Left renal pelvis (tissue), 4 donors: ENCODE results near the gene LRRC45. TPM values are rescaled to one million over a fixed set of nuclear protein-coding genes. Genes with fewer than 3 reads are reported as not detected.

Experiments
- DNase-seq, 4 donors: peaks; one replicate each; pipeline ENCODE4 v3.0.0-alpha.2; 2013; ENCODE audit warnings: low read depth in 4 of 4, low spot score in 3 of 4
- polyA plus RNA-seq, 4 donors: library from polyadenylated mRNA; unstranded; fragments of 120-200 nt; gene quantifications; one replicate each; pipeline ENCODE4 v1.2.1, GENCODE V29; 2013; ENCODE audit not compliant: insufficient read length in 4 of 4

LRRC45 gene
- polyA plus RNA-seq, 4 donors = 9.7 to 18.1 (median 12.1) TPM

DNA sequence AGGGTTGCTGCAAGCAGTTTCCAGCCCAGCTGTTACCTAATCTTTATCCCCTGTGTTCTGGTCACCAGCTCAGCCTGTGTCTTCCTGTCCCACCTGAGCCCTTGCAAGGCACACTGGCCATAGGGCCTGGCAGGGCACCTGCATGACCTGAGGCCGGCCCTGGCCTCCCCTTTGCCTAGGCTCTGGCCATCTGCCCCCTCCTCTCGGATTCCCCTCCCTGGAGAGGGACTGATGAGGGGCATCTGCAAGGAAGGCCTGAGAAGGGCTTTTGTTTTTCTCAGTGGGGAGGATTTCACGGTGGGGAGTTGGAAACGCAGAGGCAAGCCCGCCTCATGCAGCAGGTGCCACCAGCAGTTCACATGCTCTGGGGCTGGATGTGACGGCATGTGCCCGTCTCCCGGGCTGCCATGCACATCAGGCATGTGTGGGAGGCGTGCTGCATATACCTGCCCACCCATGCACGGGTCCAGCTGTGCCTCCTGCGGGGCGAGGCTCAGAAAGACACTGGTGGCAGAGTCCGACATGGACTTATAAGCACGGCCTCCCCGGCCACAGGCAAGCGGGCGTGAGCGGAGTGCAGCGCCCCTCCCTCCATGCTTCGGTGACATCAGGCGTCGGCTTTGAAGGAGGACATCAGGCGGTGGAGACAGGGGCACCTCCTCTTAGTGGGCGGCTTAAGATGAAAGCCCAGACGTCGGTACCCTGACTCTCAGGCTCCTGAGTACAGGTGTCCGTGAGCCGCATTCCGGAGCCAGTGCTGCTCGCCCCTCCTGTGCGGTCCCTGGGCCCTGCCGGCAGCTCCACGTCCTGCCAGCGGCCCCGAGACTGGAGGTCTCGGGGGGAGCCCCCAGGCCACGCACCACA is 29.1 kb upstream of the LRRC45 start:
- no peak for DNase-seq

- no peak for DNase-seq
These were observed 28.3 kb upstream of the LRRC45 start for GRCh38 chr17:81994593-81995462.

- DNase-seq = no peak
These were observed 27.5 kb upstream of the LRRC45 start for GRCh38 chr17:81995463-81996231.

GRCh38 chr17:81996232-81996756 is 26.8 kb upstream of the LRRC45 start:
- DNase-seq = no peak

DNA sequence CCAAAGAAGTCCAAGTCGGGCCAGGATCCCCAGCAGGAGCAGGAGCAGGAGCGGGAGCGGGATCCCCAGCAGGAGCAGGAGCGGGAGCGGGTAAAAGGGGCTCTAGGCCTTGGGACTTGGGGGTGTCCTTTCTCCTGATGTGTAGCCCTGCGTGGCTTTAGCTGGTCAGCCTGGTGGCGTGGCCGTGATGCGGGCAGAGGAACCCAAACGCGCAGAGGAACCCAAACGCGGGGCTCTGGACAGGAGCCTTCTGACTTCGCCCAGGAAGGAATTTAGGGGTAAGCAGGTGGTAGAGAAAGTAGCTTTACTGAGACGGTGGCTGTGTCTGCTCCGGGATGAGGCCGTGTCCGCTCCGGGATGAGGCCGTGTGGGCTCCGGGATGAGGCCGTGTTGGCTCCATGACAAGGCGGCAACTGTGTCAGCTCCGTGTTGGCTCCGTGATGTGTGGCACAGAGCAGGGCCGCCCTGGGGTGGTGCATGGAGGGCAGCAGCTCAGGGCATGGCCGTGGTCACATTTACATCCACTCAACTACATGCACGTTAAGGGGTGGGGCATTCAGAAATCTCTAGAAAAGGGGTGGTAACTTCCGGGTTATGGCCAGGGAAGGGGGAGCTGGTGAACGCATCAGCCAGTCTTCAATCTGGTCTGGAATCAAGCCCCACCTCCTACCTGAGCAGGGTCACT is 26.2 kb upstream of the LRRC45 start:
- DNase-seq = no peak

GRCh38 chr17:81998212-81998611 is 24.9 kb upstream of the LRRC45 start:
- no peak for DNase-seq

- DNase-seq = no peak
These were observed 24.2 kb upstream of the LRRC45 start for GRCh38 chr17:81998691-81999438.

DNA sequence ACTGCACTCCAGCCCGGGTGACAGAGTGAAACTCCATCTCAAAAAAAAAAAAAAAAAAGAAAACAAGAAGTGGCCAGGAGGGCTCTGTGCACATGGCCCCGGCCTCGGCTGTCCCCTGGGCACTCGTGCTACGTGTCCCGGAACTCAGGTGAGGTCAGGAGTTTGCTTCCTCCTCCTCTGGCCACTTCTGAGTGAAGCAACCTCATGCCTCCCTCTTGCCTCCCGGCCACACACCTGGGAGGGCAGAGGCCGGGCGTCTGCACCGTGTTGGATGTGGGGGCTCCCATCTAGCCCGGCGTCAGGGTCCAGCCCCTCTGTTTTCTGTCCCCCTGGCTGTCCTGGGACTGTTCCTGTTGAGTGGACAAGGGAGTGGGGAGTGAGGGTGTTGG is 23.5 kb upstream of the LRRC45 start:
- no peak for DNase-seq

DNA sequence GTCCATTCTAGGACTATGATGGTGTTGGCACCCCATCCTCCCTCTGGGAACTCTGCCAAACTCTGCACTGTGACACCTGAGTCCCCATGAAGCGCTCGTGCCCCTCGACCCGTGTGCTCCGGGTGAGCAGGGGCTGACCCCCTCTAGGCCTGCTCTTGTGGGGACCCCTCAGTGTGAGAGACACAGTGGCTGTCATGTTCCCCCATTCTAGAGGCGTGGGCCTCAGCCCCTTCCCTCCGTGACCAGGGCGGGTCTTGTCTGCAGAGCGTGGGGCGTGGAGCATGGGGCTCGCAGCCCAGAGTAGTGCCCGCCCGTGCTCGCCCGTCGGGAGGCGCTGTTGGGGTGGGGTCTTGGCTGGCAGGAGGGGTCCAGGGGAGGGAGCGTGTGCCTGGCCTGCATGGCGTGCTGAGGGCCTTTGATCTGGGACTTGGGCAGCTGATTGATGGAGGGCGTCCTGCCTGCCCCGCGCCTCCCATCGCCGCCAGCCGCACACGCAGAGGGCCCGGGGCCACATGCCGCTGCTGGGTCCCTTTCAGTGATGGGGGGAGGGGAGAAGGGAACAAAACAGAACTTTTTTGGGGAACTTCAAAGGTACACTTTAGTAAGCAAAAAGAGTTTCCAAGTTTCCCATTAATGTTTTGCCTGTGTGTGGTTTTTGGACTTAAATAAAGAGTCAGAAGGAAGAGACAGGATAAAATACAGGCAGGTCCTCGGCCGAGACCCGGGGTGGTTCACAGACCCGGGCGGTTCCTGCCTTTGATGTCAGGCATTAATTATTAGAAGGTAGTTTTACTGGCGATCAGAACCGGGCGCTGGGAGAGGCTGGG is 22.9 kb upstream of the LRRC45 start:
- DNase-seq = no peak

DNA sequence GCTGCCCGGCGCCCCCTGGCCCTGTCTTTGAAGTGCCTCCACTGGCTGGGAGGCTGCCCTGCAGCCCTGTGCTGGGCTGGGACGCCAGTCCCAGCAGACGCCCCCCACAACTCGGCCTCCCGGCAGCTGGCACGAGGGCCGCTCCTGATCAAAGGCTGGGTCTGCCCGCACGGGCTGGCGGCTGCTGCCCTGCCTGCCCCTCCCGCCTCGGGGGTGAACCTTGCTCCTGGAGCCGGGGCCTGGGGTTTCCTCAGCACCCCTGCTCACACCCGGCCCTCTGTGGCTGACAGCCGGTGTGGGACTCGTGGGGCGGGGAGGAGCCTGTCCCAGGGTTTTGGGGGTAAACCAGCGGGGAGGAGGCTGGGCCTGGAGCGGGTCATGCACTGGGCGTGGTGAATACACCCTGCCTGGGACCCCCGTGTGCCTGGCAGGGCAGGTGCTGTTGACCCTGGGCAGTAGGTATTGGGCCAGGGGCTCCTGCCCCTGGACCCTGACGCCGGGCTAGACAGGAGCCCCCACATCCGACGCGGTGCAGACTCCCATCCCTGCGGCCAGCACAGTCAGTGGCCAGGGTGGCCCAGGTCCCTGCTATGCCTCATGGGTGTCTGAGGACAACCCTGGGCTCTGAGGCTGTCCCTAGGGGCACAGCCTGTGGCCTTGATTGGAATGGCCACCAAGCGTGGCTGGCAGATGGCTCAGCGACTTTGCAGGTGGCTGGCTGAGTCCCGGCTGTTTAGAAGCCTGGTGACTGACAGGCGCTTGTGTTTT is 22.1 kb upstream of the LRRC45 start:
- DNase-seq = no peak

GRCh38 chr17:82001571-82002056 is 21.5 kb upstream of the LRRC45 start:
- DNase-seq = no peak

GRCh38 chr17:82003411-82004381 is 19.4 kb upstream of the LRRC45 start:
- no peak for DNase-seq

- DNase-seq = no peak
These were observed 18.3 kb upstream of the LRRC45 start for GRCh38 chr17:82004517-82005455.

GRCh38 chr17:82005701-82006348 is 17.3 kb upstream of the LRRC45 start:
- no peak for DNase-seq
